HS-27A (cell line): ENCODE results near the gene TCEAL7.

Experiments
- DNase-seq: peaks from one replicate; pipeline ENCODE4 v3.0.0-alpha.2; 2012; ENCODE audit warnings: low read depth, missing footprints

Gene TCEAL7

DNA sequence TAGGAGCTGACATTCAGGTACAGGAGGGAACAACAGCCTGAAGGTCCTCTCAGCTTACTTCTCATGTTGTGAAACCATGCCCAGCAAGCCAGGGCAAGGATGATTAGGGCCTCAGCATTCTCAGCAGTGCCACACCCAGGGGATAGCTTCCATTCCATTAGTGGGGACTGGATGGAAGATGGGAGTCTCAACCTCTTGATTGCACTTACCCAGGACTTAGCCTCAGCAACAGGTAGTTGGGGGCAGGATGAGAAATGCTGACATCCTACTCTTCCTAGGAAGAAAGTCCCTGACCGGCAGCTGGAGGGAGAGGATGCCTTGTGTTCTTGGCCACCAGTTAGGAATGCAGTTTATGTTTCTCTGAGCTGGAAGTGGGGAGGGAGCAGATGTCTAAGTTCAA, 37.5 kb downstream of the TCEAL7 start:
- DNase-seq = no peak

DNA sequence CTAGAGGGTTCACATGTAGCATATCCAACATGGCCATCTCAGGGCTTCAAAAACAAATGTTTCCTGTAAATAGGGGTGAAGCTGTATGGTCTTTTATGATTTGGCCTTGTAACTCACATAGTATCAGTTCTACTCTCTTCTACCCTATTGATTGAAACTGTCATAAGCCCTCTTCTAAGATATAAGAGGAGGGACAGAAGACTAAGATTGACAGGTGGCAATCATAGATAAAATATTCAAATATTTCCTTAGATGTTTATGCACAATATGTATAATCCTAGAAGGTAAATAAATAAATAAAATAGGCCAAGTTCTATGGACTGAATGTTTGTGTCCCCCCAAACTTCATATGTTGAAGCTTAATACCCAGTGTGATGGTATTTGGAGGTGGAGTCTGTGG, 39.4 kb downstream of the TCEAL7 start:
- DNase-seq = no peak

DNA sequence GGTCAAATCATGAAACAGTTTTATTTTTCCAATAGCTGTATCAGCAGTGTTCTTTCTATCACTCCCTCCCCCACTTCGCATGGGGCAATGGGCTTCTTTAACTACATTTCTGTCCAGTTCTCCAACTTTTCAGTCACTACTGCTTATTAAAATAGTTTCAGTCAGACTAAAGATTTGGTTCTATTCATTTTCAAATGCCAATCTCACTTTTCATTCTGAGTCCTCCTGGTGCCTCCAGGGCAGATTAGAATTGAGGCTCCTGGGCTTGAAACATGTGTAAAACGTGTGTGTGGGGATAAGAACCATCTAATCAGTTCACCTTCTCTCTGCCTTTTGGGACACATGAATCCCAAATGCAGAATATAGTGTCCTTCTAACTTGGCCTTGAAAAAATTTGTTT, 42.8 kb downstream of the TCEAL7 start:
- DNase-seq = no peak

DNA sequence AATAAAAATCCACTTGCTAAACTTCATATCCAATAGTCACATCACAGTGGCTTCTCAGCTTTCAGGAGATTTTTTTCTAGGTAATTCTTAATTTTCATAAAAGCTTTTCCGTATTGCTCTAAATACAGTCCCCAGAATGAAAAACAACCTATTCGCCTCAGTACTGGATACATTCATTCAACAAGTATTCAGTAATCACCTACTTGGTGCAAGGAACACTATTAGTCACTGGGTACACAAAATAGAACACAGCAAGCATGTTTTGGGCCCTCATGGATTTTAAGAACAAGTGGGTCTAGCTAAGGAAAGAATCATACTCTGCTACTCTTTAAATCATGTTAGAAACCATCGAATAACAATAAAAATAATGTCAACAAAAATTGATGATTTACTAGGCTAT, 43.5 kb downstream of the TCEAL7 start:
- no peak for DNase-seq

DNA sequence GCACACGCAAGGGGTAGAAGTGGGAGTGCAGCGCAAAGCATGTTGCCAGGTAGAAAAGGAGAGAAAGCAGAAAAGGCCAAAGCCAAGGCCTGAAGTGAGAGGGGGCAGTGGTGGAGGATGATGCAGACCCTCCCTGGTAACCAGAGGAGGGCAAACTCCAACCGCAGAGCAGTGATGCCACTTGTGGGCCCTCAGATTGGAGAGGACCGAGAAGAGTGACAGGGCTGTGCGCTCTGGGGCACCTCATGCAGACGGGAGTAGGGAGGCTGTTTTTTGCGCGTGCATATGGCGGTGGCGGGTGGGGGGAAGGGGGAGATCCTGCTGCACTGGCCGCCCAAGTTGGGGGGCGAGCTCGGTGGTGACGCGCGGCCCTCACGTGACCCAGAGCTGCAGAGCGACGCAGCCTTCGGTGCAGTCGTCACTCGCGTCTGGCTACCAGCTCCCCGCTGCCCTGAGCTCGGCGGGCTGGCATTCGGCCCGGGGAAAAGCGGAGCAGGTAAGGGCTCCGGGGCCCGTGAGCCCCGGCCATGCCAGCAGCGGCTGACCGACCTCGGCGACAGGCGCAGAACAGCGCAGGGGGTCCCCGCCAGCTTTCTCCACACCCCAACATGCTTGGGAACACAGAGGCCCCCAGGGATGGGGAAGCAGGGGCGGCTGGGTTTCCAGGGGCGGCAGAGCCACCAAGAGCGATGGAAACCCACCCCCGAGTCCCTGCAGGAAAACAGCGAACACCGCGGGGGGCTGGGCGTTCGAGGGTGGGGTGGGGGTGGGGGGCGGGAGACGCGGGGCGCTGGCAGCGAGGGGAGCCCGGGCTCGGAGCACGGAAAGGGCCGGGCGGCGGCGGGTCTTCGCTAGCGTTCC, 46.3 kb downstream of the TCEAL7 start, which contains the start of gene BEX3:
Gene BEX3, plus strand, starts transcription at position 421 of the 861 bp plus-strand sequence. CDS start 984 bp downstream, outside the sequence.
- DNase-seq = no peak

DNA sequence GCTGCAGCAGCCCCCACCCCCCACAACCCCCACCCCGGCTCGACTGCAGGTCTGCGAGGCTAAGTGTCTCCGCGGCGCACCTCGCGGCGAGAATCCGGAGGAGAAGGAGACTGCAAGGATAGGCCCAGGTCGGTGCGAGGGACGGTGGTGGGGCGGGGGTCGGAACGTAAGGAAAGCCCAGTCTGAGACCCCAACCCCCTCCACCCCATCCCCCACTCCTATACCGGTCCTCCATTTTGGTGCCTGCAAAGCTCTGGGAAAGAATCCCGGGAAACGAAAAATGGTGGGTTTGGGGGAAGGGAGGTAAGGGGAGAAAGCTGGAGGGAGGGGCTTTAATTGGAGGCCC, 46.9 kb downstream of the TCEAL7 start:
- no peak for DNase-seq

DNA sequence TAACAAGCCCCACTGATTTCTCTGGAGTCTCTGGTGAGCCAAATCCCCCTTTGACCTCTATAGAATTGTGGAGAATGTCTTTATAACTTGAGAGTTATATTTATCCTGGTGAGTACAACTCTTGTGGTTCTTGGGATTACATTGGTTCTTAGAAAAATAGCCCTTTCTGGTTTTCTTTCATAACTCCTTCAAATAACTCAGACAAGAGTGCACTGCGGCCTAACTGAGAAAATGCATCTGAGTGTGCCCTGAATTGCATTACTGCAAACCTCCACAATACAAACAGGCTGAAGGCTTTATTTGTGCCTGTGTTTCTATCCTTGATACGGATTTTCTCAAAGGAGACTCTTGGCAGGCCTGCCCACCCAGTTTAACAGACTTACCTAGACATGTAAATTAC, 49.0 kb downstream of the TCEAL7 start:
- DNase-seq = no peak
